OCI-LY7 (cell line): ENCODE results near the gene AWAT2.

Experiments used
- CTCF ChIP-seq: fragments of 200-600 bp; sonication (generic); conservative IDR thresholded peaks from 2 replicates; pipeline ENCODE4 v1.5.1; 2014; ENCODE audit warnings: mild to moderate bottlenecking, antibody characterized with exemption, low read length, moderate library complexity, mixed read lengths
- EZH2phosphoT487 ChIP-seq: fragments of 200-600 bp; sonication (generic); IDR thresholded peaks from 2 replicates; pipeline ENCODE4 v1.6.1; 2018; ENCODE audit warnings: low read depth, borderline replicate concordance, mild to moderate bottlenecking, mixed run types, antibody characterized with exemption, low read length, moderate library complexity, mixed read lengths

- TF ChIP-seq CTCF (no peak), EZH2phosphoT487 (no peak)
Observed at GRCh38 chrX:70034646-70035045, 15.1 kb downstream of the AWAT2 start.
